ENCODE results near the gene PDE2A. TPM values are rescaled to one million over a fixed set of nuclear protein-coding genes. Genes with fewer than 3 reads are reported as not detected.

PDE2A gene
- total RNA-seq, 1 experiment from 2014 or later = 3.7 TPM

DNA sequence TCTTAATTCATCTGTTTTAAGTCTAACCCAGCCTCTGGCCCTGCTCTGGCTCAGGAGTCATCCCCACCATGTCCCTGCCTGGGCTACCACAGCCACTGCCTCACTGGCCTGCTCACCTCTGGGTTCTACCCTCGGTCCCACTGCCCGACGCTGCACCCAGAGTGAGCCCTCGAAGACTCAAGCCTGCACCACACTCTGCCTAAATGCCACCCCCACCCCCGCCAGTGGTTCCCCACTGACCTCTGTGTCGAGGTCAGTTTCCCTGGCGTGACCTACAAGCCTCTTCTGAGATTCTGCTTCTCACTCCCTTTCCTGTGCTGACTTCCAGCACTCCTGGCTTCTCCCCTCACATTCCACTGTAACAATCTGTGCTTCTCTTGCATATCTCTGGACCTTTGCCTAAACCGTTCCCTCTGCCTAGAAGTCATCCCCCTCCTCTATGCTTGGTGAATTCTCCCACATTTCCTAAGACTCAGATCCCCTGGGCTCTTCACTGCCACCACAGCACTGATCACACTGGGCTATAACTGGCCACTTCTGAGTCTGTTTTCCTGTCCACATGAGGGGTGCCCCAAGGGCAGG lies 12.5 kb upstream of the PDE2A start (continued):
- TF ChIP-seq, protein P1, sequence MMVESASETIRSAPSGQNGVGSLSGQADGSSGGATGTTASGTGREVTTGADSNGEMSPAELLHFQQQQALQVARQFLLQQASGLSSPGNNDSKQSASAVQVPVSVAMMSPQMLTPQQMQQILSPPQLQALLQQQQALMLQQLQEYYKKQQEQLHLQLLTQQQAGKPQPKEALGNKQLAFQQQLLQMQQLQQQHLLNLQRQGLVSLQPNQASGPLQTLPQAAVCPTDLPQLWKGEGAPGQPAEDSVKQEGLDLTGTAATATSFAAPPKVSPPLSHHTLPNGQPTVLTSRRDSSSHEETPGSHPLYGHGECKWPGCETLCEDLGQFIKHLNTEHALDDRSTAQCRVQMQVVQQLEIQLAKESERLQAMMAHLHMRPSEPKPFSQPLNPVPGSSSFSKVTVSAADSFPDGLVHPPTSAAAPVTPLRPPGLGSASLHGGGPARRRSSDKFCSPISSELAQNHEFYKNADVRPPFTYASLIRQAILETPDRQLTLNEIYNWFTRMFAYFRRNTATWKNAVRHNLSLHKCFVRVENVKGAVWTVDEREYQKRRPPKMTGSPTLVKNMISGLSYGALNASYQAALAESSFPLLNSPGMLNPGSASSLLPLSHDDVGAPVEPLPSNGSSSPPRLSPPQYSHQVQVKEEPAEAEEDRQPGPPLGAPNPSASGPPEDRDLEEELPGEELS (CRISPR knock-in tag; IDR thresholded peaks at IDR 0.05) = no peak
- TF ChIP-seq, protein P2, sequence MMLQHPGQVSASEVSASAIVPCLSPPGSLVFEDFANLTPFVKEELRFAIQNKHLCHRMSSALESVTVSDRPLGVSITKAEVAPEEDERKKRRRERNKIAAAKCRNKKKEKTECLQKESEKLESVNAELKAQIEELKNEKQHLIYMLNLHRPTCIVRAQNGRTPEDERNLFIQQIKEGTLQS (CRISPR knock-in tag; conservative IDR thresholded peaks at IDR 0.05) = no peak

DNA sequence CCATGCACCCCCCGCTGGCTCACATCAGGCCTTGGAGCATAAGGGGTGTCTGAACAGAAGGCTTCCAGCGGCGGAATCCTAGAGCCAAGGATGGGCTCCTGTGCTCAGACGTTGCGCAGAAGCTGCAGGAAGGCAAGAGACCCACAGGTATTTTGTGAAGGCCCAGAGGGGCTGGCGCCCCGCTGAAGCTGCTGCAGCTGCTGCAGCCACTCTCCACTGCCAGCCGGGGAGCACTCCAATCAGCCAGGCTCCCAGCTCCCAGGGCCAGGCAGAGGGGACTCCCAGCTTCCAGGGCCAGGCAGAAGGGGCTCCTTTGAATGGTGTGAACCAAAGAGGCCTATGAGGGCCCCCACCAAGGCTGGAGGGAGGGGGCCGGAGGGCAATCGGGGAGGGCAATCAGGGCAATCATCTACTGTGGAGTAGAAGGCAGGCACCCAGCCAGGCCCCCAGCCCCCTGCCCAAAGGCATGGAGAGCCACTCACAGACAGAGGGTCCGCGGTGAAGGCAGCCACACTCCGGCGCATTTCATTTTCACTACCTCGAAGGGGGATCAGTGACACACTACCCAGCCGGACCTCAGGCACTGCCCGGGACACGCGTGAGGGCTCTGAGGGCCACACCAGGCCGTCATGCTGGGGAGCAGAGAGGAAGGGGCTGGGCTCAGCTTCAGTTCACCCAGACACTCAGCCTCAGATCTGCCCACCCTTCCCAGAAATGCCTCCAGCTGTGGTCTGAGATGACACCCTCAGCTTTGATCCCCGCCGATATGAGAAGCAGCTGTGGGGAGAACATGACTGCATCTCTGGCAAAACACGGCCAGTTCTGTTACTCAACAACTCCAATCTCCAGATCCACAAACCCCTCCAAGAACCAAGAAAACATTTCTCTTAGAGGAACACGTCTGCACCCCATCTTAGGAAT lies 11.6 kb upstream of the PDE2A start:
- ChIA-PET POLR2A (no interaction called here), CTCF (interaction anchor here (0.8 to 16.5 kb wide), 18 partner anchors 9 to 214 kb away, joined by 3 to 461 read pairs (median 14); partner anchors contain the start of gene STARD10)
- H3K4me1 Mint-ChIP-seq = peaks cover 9% of the 10 kb centered on the region
- H3K36me3 Mint-ChIP-seq = peaks cover 3% of the 10 kb centered on the region; the same call in 1 of the 2 replicates
- peaks cover 3% of the 10 kb centered on the region; the same call in 1 of the 2 replicates for H3K27me3 Mint-ChIP-seq (ENCODE audit: low read depth)
- no peak overlapping the region; the same call in 1 of the 2 replicates for H3K27ac Mint-ChIP-seq
- ATAC-seq = no peak
- no peaks in the 10 kb centered on the region for H3K9me3 Mint-ChIP-seq
- no peak overlapping the region for H3K4me3 Mint-ChIP-seq
- TF ChIP-seq TEAD4 (CRISPR knock-in tag; IDR thresholded peaks at IDR 0.05) (no peak), ZNF263 (CRISPR knock-in tag; IDR thresholded peaks at IDR 0.05; ENCODE audit: low read depth) (no peak), ZNF423 (CRISPR knock-in tag; IDR thresholded peaks at IDR 0.05) (no peak), IRF2 (CRISPR knock-in tag; IDR thresholded peaks at IDR 0.05; ENCODE audit: borderline replicate concordance, low read depth) (no peak), GABPB1 (CRISPR knock-in tag; IDR thresholded peaks at IDR 0.05) (no peak), ZNF121 (CRISPR knock-in tag; IDR thresholded peaks at IDR 0.05) (no peak), TEAD1 (CRISPR knock-in tag; IDR thresholded peaks at IDR 0.05) (no peak), FOXK1 (CRISPR knock-in tag; IDR thresholded peaks at IDR 0.05) (no peak), OVOL2 (CRISPR knock-in tag; IDR thresholded peaks at IDR 0.05; ENCODE audit: borderline replicate concordance) (no peak), ESRRA (CRISPR knock-in tag; IDR thresholded peaks at IDR 0.05; ENCODE audit: borderline replicate concordance) (no peak)
- TF ChIP-seq, protein P3, sequence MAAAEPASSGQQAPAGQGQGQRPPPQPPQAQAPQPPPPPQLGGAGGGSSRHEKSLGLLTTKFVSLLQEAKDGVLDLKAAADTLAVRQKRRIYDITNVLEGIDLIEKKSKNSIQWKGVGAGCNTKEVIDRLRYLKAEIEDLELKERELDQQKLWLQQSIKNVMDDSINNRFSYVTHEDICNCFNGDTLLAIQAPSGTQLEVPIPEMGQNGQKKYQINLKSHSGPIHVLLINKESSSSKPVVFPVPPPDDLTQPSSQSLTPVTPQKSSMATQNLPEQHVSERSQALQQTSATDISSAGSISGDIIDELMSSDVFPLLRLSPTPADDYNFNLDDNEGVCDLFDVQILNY (CRISPR knock-in tag; IDR thresholded peaks at IDR 0.05) = no peak
- TF ChIP-seq, protein P4, sequence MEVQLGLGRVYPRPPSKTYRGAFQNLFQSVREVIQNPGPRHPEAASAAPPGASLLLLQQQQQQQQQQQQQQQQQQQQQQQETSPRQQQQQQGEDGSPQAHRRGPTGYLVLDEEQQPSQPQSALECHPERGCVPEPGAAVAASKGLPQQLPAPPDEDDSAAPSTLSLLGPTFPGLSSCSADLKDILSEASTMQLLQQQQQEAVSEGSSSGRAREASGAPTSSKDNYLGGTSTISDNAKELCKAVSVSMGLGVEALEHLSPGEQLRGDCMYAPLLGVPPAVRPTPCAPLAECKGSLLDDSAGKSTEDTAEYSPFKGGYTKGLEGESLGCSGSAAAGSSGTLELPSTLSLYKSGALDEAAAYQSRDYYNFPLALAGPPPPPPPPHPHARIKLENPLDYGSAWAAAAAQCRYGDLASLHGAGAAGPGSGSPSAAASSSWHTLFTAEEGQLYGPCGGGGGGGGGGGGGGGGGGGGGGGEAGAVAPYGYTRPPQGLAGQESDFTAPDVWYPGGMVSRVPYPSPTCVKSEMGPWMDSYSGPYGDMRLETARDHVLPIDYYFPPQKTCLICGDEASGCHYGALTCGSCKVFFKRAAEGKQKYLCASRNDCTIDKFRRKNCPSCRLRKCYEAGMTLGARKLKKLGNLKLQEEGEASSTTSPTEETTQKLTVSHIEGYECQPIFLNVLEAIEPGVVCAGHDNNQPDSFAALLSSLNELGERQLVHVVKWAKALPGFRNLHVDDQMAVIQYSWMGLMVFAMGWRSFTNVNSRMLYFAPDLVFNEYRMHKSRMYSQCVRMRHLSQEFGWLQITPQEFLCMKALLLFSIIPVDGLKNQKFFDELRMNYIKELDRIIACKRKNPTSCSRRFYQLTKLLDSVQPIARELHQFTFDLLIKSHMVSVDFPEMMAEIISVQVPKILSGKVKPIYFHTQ (CRISPR knock-in tag; IDR thresholded peaks at IDR 0.05) = no peak
- TF ChIP-seq, protein P5, sequence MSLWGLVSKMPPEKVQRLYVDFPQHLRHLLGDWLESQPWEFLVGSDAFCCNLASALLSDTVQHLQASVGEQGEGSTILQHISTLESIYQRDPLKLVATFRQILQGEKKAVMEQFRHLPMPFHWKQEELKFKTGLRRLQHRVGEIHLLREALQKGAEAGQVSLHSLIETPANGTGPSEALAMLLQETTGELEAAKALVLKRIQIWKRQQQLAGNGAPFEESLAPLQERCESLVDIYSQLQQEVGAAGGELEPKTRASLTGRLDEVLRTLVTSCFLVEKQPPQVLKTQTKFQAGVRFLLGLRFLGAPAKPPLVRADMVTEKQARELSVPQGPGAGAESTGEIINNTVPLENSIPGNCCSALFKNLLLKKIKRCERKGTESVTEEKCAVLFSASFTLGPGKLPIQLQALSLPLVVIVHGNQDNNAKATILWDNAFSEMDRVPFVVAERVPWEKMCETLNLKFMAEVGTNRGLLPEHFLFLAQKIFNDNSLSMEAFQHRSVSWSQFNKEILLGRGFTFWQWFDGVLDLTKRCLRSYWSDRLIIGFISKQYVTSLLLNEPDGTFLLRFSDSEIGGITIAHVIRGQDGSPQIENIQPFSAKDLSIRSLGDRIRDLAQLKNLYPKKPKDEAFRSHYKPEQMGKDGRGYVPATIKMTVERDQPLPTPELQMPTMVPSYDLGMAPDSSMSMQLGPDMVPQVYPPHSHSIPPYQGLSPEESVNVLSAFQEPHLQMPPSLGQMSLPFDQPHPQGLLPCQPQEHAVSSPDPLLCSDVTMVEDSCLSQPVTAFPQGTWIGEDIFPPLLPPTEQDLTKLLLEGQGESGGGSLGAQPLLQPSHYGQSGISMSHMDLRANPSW (CRISPR knock-in tag; conservative IDR thresholded peaks at IDR 0.05; ENCODE audit: low read depth) = no peak
- TF ChIP-seq, protein P6, sequence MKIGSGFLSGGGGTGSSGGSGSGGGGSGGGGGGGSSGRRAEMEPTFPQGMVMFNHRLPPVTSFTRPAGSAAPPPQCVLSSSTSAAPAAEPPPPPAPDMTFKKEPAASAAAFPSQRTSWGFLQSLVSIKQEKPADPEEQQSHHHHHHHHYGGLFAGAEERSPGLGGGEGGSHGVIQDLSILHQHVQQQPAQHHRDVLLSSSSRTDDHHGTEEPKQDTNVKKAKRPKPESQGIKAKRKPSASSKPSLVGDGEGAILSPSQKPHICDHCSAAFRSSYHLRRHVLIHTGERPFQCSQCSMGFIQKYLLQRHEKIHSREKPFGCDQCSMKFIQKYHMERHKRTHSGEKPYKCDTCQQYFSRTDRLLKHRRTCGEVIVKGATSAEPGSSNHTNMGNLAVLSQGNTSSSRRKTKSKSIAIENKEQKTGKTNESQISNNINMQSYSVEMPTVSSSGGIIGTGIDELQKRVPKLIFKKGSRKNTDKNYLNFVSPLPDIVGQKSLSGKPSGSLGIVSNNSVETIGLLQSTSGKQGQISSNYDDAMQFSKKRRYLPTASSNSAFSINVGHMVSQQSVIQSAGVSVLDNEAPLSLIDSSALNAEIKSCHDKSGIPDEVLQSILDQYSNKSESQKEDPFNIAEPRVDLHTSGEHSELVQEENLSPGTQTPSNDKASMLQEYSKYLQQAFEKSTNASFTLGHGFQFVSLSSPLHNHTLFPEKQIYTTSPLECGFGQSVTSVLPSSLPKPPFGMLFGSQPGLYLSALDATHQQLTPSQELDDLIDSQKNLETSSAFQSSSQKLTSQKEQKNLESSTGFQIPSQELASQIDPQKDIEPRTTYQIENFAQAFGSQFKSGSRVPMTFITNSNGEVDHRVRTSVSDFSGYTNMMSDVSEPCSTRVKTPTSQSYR (CRISPR knock-in tag; IDR thresholded peaks at IDR 0.05) = no peak
- TF ChIP-seq, protein P7, sequence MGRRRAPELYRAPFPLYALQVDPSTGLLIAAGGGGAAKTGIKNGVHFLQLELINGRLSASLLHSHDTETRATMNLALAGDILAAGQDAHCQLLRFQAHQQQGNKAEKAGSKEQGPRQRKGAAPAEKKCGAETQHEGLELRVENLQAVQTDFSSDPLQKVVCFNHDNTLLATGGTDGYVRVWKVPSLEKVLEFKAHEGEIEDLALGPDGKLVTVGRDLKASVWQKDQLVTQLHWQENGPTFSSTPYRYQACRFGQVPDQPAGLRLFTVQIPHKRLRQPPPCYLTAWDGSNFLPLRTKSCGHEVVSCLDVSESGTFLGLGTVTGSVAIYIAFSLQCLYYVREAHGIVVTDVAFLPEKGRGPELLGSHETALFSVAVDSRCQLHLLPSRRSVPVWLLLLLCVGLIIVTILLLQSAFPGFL (CRISPR knock-in tag; IDR thresholded peaks at IDR 0.05; ENCODE audit: borderline replicate concordance) = no peak
- no peak for DNase-seq (ENCODE audit: low spot score)

All from WTC11 (cell line).